WERI-Rb-1 (cell line): ENCODE measurements around the gene SNRNP25.

Experiments used
- DNase-seq: peaks from one replicate; pipeline ENCODE4 v3.0.0-alpha.2; 2020
- H3K27ac ChIP-seq: fragments of 250-450 bp; sonication (Bioruptor Pico); 2 replicates; pipeline ENCODE4 v1.5.1; 2020; ENCODE audit warnings: mild to moderate bottlenecking, moderate library complexity
- H3K27me3 ChIP-seq: fragments of 250-450 bp; sonication (Bioruptor Pico); 2 replicates; pipeline ENCODE4 v1.5.1; 2021; ENCODE audit warnings: mild to moderate bottlenecking, low read depth, moderate library complexity; ENCODE audit not compliant: insufficient read depth, severe bottlenecking
- H3K36me3 ChIP-seq: fragments of 250-450 bp; sonication (Bioruptor Pico); 2 replicates; pipeline ENCODE4 v1.5.1; 2020; ENCODE audit warnings: mild to moderate bottlenecking, moderate library complexity
- H3K4me3 ChIP-seq: 2 replicates; pipeline ENCODE4 v1.5.1; 2011; ENCODE audit warnings: low read depth, mild to moderate bottlenecking, control low read depth, low read length
- H3K9me3 ChIP-seq: fragments of 250-450 bp; sonication (Bioruptor Pico); 2 replicates; pipeline ENCODE4 v1.5.1; 2021; ENCODE audit warnings: mild to moderate bottlenecking, moderate library complexity; ENCODE audit not compliant: severe bottlenecking
- CTCF ChIP-seq: IDR thresholded peaks from 2 replicates; pipeline ENCODE4 v1.5.1; 2011; ENCODE audit warnings: low read depth, mild to moderate bottlenecking, control low read depth, inconsistent platforms, low read length

Gene SNRNP25

DNA sequence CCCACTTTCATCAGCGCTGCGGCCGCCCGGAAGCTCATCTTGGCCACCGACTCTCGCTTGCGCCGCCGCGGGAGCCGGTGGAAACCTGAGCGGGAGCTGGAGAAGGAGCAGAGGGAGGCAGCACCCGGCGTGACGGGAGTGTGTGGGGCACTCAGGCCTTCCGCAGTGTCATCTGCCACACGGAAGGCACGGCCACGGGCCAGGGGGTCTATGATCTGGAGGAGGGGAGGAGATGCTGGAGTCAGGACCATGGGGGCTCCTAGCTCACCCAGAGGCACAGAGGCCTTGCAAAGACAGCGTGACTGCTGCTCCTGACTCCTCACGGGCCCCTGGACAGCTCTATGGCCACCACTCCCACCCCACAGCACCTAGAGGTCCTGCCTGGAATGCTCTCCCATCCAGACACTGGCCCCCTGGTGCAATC, 9.4 kb downstream of the SNRNP25 start:
- no peak overlapping the region for H3K27ac ChIP-seq

DNA sequence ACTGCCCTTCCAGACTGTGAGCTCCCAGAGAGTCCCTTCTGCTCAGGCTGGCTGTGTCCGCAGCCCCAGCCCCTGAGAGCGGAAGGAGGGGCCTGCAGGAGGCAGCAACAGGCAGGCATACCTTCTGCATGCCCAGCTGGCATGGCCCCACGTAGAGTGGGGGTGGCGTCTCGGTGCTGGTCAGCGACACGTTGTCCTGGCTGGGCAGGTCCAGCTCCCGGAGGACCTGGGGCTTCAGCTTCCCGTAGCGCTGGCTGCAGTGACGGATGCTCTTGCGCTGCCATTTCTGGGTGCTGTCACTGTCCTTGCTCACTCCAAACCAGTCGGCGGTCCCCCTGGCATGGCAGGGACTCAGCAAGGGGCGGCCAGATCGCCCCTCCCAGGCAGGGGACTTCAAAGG, 9.8 kb downstream of the SNRNP25 start:
- no peaks in the 10 kb centered on the region for H3K9me3 ChIP-seq
- no peak for TF ChIP-seq CTCF
- peaks cover 21% of the 10 kb centered on the region for H3K36me3 ChIP-seq
- no peak overlapping the region for H3K4me3 ChIP-seq
- DNase-seq, result no peak
- no peak overlapping the region for H3K27ac ChIP-seq
- no peaks in the 10 kb centered on the region for H3K27me3 ChIP-seq

More for the DNA sequence above, 9.4 kb downstream of the SNRNP25 start:
- Histone ChIP-seq H3K27me3 (no peaks in the 10 kb centered on the region), H3K4me3 (no peak overlapping the region), H3K36me3 (peaks cover 24% of the 10 kb centered on the region), H3K9me3 (no peaks in the 10 kb centered on the region)
- TF ChIP-seq CTCF, result no peak
- DNase-seq, result no peak

DNA sequence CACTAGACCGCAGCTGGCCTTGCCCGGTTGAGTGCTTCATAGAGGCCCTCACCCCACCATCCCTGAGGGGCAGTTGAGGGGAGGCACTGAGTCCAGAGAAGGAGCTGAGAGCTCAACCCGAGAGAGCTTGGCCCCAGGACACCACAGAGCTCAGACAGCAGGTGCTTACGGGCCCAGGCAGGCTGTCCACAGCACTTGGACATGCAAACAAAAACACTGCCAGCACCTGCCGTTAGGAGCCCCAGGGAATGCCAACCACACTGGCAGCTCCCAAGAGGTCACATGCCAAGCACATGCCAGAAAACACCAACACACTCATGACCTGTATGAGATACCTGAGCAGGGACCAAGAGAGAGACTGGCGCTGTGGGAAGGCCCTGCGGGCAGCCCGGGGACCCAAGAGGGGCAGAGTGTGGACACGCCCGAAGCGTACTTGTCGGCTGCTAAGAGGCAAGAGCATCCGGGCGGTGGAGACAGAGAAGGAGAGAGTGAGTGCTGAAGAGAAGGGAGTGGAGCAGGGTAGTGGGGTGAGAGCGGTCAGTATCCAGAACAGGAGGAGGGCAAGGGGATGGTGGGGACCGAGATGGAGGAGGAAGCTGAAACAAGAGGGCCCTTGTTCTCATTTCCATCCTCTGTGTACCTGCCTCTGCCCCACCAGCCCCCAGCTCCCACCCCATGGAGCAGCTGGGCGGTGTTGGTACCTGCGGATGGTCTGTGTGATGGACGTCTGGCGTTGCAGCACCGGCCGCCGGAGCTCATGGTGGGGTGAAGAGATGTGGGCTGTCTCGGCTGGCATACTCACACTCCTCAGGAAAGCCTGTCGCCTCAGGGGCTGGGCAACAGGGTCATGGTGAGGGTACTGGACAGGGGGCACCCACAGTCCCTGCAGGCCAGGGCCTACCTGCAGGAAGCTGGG, 10.6 kb downstream of the SNRNP25 start:
- TF ChIP-seq CTCF, result no peak
- Histone ChIP-seq H3K36me3 (peaks cover 14% of the 10 kb centered on the region), H3K9me3 (no peaks in the 10 kb centered on the region), H3K27me3 (no peaks in the 10 kb centered on the region), H3K27ac (no peak overlapping the region), H3K4me3 (no peak overlapping the region)
- no peak for DNase-seq

DNA sequence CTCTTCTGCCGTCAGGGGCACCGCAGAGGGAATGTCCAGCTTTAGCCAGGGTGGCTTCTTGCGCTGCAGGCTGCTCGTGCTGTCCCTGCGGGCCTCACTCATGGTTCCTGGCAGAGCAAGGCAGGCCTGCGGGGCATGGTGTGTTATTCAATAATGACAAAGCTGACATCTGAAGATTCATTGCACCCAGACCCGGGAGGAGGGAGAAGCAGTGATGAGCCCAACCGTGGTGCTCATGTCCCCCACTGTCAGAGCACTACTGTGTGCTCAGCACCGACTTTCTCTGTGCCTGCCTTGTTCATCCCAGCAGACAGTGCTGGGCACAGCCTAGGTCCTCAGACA, 11.3 kb downstream of the SNRNP25 start:
- no peak for TF ChIP-seq CTCF
- Histone ChIP-seq H3K27me3 (no peaks in the 10 kb centered on the region), H3K9me3 (no peaks in the 10 kb centered on the region), H3K36me3 (peaks cover 7% of the 10 kb centered on the region), H3K4me3 (no peak overlapping the region), H3K27ac (no peak overlapping the region)
- DNase-seq, result no peak

- Histone ChIP-seq H3K9me3 (no peaks in the 10 kb centered on the region), H3K36me3 (no peaks in the 10 kb centered on the region; the same call in 1 of the 2 replicates), H3K27me3 (no peaks in the 10 kb centered on the region), H3K4me3 (no peak overlapping the region), H3K27ac (no peak overlapping the region; the same call in 1 of the 2 replicates)
- DNase-seq, result peak; percentile 83
- peak; percentile 98 for TF ChIP-seq CTCF
Observed at GRCh38 chr16:65745-66144, 12.1 kb downstream of the SNRNP25 start.
